OCI-LY1 (cell line): ENCODE data around the gene RHAG.

ENCODE experiments used
- CTCF ChIP-seq: fragments of 200-600 bp; sonication (generic), shearing (Covaris generic); IDR thresholded peaks from 2 replicates; pipeline ENCODE4 v1.5.1; 2017; ENCODE audit warnings: mild to moderate bottlenecking, antibody characterized with exemption, low read length, moderate library complexity, mixed read lengths
- EZH2 ChIP-seq: fragments of 200-600 bp; sonication (generic), shearing (Covaris generic); IDR thresholded peaks from 2 replicates; pipeline ENCODE4 v1.8.0; 2017; ENCODE audit warnings: borderline replicate concordance, mixed run types, mild to moderate bottlenecking, antibody characterized with exemption, low read length, moderate library complexity, mixed read lengths

GRCh38 chr6:49645139-49645538 is 8.5 kb upstream of the RHAG start:
- TF ChIP-seq CTCF: no peak
- TF ChIP-seq EZH2: no peak
